ENCODE results near the gene MRI1. TPM values are rescaled to one million over a fixed set of nuclear protein-coding genes. Genes with fewer than 3 reads are reported as not detected.

Gene MRI1
- total and polyA plus RNA-seq, 2 of the 4 experiments (the other 2 are of a cell fraction), result 26.7 to 37.6 TPM

GRCh38 chr19:13807421-13808021 is 43.2 kb downstream of the MRI1 start:
- Histone ChIP-seq H3K23ac (ENCODE audit: low read depth, low read length) (no peak overlapping the region), H3K27ac (ENCODE audit: insufficient read depth, low read length) (no peak overlapping the region), H3K9me3 (ENCODE audit: control insufficient read depth, insufficient read depth, low read length) (no peaks in the 10 kb centered on the region), H2AK9ac (replicated peaks; ENCODE audit: low read depth, low read length, poor library complexity) (no peak overlapping the region), H2BK20ac (ENCODE audit: low read depth, low read length) (no peak overlapping the region), H3K27me3 (ENCODE audit: control insufficient read depth, insufficient read depth, low read length) (no peaks in the 10 kb centered on the region), H4K91ac (ENCODE audit: insufficient read depth, low read depth, low read length) (no peak overlapping the region), H3K4me2 (ENCODE audit: low read depth, low read length) (no peak overlapping the region), H2AFZ (replicated peaks; ENCODE audit: low read length, poor library complexity) (no peak overlapping the region), H3K9ac (ENCODE audit: low read depth, low read length) (no peak overlapping the region), H3K18ac (ENCODE audit: low read depth, low read length) (no peak overlapping the region), H2BK15ac (ENCODE audit: low read depth, low read length) (no peak overlapping the region), H4K5ac (ENCODE audit: low read depth, low read length) (no peak overlapping the region), H3K4me1 (ENCODE audit: control insufficient read depth, insufficient read depth, low read length) (no peaks in the 10 kb centered on the region), H4K8ac (ENCODE audit: low read depth in 2 of 2, low read length in 2 of 2) (no peak overlapping the region), H2BK120ac (ENCODE audit: low read depth, low read length) (no peak overlapping the region), H3K56ac (ENCODE audit: extremely low read depth, insufficient read depth, low read length) (no peak overlapping the region), H3K79me1 (ENCODE audit: low read depth in 1 of 2, low read length in 2 of 2) (peaks cover 28 to 48% of the 10 kb centered on the region in 2 experiments), H3K4me3 (ENCODE audit: insufficient read depth, low read depth, low read length) (no peak overlapping the region), H4K20me1 (ENCODE audit: insufficient read depth, low read length) (no peaks in the 10 kb centered on the region; the same call in 1 of the 2 replicates), H2BK5ac (ENCODE audit: low read depth, low read length, poor library complexity, severe bottlenecking) (peak overlapping the region; percentile 62), H3K14ac (replicated peaks; ENCODE audit: low read depth, low read length) (no peak overlapping the region), H2AK5ac (ENCODE audit: low read depth, low read length) (no peak overlapping the region), H3K9me1 (ENCODE audit: insufficient read depth, low read length) (0 out of 2 replicates have a peak, but pooled peaks cover 5% of the 10 kb centered on the region), H3K4ac (ENCODE audit: low read depth, low read length) (no peak overlapping the region), H3K36me3 (ENCODE audit: control insufficient read depth, insufficient read depth, low read length) (peaks cover 49% of the 10 kb centered on the region)
- BruUV-seq (replicated peaks), result no TSS peak
- POLR2A ChIA-PET (ENCODE audit: unreplicated experiment), result interaction anchor here (0.6 kb wide), 1 partner anchor 59 kb away, joined by 3 read pairs; no protein-coding TSS in a partner anchor
- WGBS, 2 experiments (ENCODE audit: extremely low coverage in 2 of 2, insufficient read length in 1 of 2), result no CpG with 5 or more reads among the region's 3 CpGs
- intact Hi-C loops (cut with micrococcal nuclease), result no loop called here
- TF ChIP-seq NFE2L2 (IDR thresholded peaks at IDR 0.05; ENCODE audit: low read depth, low read length), result no peak
- no peak for TF ChIP-seq BHLHE40 (IDR thresholded peaks at IDR 0.05; ENCODE audit: low read depth, low read length)
- no peak for TF ChIP-seq RFX5 (IDR thresholded peaks at IDR 0.05; ENCODE audit: low read depth, low read length)
- TF ChIP-seq ELK1 (IDR thresholded peaks at IDR 0.05; ENCODE audit: borderline replicate concordance, low read depth, low read length), result no peak
- no peak for TF ChIP-seq CHD1 (IDR thresholded peaks at IDR 0.05; ENCODE audit: low read depth, low read length)
- no peak for TF ChIP-seq FOS (IDR thresholded peaks at IDR 0.05; ENCODE audit: low read depth, low read length)
- no peak for TF ChIP-seq POLR2A (IDR thresholded peaks at IDR 0.05; ENCODE audit: low read depth, low read length)
- no peak for TF ChIP-seq CTCF (conservative IDR thresholded peaks at IDR 0.05; ENCODE audit: low read depth, low read length)
- no peak for TF ChIP-seq SMC3 (IDR thresholded peaks at IDR 0.05; ENCODE audit: low read depth, low read length)
- TF ChIP-seq MAZ (IDR thresholded peaks at IDR 0.05; ENCODE audit: borderline replicate concordance, low read depth, low read length), result no peak
- no peak for TF ChIP-seq CEBPB (IDR thresholded peaks at IDR 0.05; ENCODE audit: low read depth, low read length)
- TF ChIP-seq USF2 (IDR thresholded peaks at IDR 0.05; ENCODE audit: low read depth, low read length), result no peak
- TF ChIP-seq RAD21 (IDR thresholded peaks at IDR 0.05; ENCODE audit: low read length), result no peak
- TF ChIP-seq RCOR1 (IDR thresholded peaks at IDR 0.05; ENCODE audit: insufficient replicate concordance, low read length), result no peak
- TF ChIP-seq MAFK (IDR thresholded peaks at IDR 0.05; ENCODE audit: low read depth, low read length), result no peak
- TF ChIP-seq MXI1 (IDR thresholded peaks at IDR 0.05; ENCODE audit: borderline replicate concordance, low read depth, low read length), result no peak
- dilution Hi-C loops (cut with HindIII; ENCODE audit: low sequenced_read_pairs, unreplicated experiment), result no loop called here
- ATAC-seq (ENCODE audit: low read depth), result no peak
- CTCF ChIA-PET, result no interaction called here
- in situ Hi-C loops (cut with MboI; ENCODE audit: low sequenced_read_pairs), result no loop called here
- DNase-seq, result no peak

All from IMR-90 (cell line).